Tibial artery (tissue), 4 donors: ENCODE results near the gene FBRSL1.

Experiments used
- DNase-seq, 2 donors: peaks; one replicate each; pipeline ENCODE4 v3.0.0-alpha.2; 2019
- H3K27ac ChIP-seq, 2 donors: fragments of 200-600 bp; sonication (generic) in 1 of 2; 1 replicate in 1 of 2; 2 replicates in 1 of 2; pipeline ENCODE4 v1.5.1; 2018 to 2019; ENCODE audit warnings: mild to moderate bottlenecking in 1 of 2
- H3K27me3 ChIP-seq, 2 donors: fragments of 200-600 bp; sonication (generic) in 1 of 2; one replicate each; pipeline versions ENCODE4 v1.5.1 to v1.6.0; 2016 to 2019
- H3K36me3 ChIP-seq, 3 donors: fragments of 200-600 bp; sonication (generic) in 2 of 3; one replicate each; pipeline ENCODE4 v1.5.1; 2016 to 2019; ENCODE audit warnings: mild to moderate bottlenecking in 2 of 3
- H3K4me1 ChIP-seq, 4 donors: fragments of 200-600 bp; sonication (generic) in 2 of 4; 1 replicate in 3 of 4; 2 replicates in 1 of 4; pipeline ENCODE4 v1.5.1; 2016 to 2019
- H3K4me3 ChIP-seq, 2 donors: fragments of 200-600 bp; sonication (generic) in 1 of 2; 1 replicate in 1 of 2; 2 replicates in 1 of 2; pipeline ENCODE4 v1.5.1; 2018 to 2019; ENCODE audit warnings: mild to moderate bottlenecking in 2 of 2
- H3K9me3 ChIP-seq, 3 donors: fragments of 200-600 bp; sonication (generic) in 1 of 3; one replicate each; pipeline ENCODE4 v1.5.1; 2016 to 2019
- intact Hi-C: fragments of 100-400 bp; cut with DNase I; formaldehyde crosslinking; loops from one replicate; pipeline ENCODE4 v1.15.0; 2023; ENCODE audit warnings: low total_unique reads
- TF ChIP-seq, protein P1 (sequence below), 2 experiments: fragments of 200-600 bp in 1 of 2; fragments of 450-650 bp in 1 of 2; IDR thresholded peaks; one replicate each; pipeline ENCODE4 v1.5.1; 2017 to 2019; ENCODE audit warnings: antibody characterized with exemption in 2 of 2, mild to moderate bottlenecking in 1 of 2, moderate library complexity in 1 of 2

The FBRSL1 gene

DNA sequence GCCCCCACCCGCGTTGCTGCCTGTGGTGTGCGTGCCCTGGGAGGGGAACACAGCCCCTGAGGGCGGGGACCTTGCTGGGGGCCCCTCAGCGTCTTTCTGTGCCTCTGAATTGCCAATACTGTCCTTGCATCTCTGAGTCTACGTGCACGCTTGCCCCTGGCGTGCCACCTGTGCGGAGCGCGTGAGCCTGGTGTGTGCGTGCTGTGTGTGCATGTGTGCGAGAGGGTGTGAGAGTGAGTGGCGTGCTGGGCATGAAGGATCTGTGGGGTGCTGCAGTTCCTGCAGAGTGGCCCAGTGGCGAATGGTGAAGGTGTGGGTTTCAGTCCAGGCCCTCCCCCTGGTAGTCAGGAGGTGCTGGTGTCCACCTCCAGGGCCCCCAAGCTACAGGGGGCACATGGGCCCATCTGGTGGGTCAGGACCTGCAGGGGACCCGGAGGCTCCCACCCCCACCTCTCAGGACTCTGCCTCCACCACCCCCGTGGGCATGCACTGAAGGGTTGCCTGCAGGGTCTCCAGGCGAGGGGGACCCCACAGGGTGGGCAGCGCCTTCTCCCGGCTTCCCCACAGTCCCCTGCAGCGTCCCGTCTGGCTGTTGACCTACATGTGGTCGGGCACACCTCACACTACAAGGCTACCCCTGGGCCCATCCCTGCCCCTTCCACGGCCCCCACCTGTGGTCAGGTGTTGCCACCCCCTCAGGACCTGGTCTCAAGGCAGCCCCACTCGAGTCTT lies 21.0 kb downstream of the FBRSL1 start:
- H3K27me3 ChIP-seq = no peaks in the 10 kb centered on the region
- H3K27ac ChIP-seq = no peak overlapping the region
- H3K4me3 ChIP-seq = no peak overlapping the region
- peaks cover 13 to 67% (median 40%) of the 10 kb centered on the region in 3 donors for H3K36me3 ChIP-seq
- H3K9me3 ChIP-seq = peaks cover 0 to 5% (median 4%) of the 10 kb centered on the region in 3 donors
- TF ChIP-seq, protein P1, sequence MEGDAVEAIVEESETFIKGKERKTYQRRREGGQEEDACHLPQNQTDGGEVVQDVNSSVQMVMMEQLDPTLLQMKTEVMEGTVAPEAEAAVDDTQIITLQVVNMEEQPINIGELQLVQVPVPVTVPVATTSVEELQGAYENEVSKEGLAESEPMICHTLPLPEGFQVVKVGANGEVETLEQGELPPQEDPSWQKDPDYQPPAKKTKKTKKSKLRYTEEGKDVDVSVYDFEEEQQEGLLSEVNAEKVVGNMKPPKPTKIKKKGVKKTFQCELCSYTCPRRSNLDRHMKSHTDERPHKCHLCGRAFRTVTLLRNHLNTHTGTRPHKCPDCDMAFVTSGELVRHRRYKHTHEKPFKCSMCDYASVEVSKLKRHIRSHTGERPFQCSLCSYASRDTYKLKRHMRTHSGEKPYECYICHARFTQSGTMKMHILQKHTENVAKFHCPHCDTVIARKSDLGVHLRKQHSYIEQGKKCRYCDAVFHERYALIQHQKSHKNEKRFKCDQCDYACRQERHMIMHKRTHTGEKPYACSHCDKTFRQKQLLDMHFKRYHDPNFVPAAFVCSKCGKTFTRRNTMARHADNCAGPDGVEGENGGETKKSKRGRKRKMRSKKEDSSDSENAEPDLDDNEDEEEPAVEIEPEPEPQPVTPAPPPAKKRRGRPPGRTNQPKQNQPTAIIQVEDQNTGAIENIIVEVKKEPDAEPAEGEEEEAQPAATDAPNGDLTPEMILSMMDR (IDR thresholded peaks at IDR 0.05) = no peak
- H3K4me1 ChIP-seq = peaks cover 6 to 22% (median 14%) of the 10 kb centered on the region in 4 donors
- no peak for DNase-seq
- intact Hi-C loops = no loop called here

DNA sequence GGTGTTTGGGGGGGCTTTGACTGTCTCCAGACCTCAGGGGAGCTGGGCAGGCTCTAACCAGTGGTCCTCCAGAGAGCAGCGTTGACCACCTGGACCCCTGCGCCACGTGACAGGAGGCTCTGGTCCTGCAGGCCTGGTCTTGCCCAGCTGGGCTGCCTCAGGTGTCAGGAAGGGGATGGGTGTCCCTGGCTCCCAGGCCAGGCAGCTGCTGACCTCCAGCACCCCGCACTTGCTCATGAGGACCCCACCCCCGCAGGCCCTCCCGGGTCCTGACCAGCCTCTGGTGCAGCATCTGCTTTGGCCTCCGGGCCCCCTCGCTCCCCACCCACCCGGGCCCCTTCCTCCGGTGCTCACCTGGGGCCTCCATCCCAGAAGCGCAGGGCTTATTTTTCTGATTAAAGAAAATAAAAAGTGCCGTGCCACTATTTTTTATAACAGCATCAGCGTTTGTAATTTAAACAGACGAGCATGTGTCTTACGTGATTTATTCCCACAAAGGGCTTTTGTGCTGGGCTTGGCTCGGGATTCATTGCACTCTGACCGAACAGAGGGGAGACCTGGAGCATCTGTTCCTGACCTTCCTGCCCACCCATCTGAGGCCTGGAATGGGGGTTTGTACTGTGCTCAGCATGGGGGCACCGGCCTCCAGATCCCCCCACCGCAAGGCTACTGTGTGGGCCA lies 21.7 kb downstream of the FBRSL1 start:
- H3K27me3 ChIP-seq = no peaks in the 10 kb centered on the region
- peaks cover 0 to 10% (median 9%) of the 10 kb centered on the region in 3 donors for H3K9me3 ChIP-seq
- no peak for DNase-seq
- peaks cover under 1 to 15% (median 7%) of the 10 kb centered on the region in 4 donors for H3K4me1 ChIP-seq
- no peak overlapping the region for H3K27ac ChIP-seq
- TF ChIP-seq, protein P1 (IDR thresholded peaks at IDR 0.05) = no peak
- no peak overlapping the region for H3K4me3 ChIP-seq
- intact Hi-C loops = no loop called here
- H3K36me3 ChIP-seq = peaks cover 13 to 67% (median 47%) of the 10 kb centered on the region in 3 donors

DNA sequence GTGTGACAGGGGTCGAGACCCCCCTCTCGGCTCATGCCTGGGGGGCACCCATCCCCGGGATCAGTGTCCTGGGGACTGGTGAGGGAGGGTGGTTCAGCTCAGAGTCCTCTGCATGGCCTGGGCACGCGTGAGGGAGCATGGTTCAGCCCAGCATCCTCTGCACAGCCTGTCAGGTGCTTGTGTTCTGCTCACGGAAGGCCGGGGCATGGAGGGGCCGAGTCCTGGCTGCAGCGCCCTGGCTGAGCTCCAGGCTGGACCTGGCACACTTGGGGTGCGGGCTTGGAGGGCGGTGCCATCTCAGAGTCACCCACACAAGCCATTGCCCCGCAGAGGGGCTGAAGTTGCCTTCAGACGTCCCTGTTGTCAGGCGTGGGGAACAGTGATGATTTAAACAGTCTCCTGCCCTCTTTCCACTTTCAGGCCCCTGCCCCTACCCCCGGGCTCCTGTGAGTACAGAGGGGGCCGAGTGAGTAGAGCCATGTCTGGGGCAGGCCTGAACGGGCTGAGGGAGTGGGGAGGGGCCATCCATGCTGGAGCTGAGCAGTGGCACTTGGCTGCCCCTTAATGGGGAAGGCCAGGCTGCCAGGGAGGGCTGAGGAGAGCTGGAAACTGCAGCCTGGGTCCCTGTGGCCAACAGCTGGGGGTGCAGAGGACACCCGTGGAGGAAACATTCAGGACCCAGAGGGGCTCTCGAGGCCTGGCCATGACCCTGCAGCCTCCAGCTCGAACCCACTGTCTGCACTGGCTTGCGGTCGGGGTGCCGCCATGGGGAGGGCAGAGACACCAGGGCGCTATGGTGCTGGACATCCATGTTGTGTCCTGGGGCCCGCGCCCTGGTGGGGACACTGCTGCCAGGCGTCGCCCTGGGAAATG lies 22.5 kb downstream of the FBRSL1 start:
- no peak for DNase-seq
- Histone ChIP-seq H3K9me3 (peaks cover 0 to 11% (median 9%) of the 10 kb centered on the region in 3 donors), H3K27ac (no peak overlapping the region), H3K27me3 (no peaks in the 10 kb centered on the region), H3K36me3 (peaks cover 13 to 67% (median 55%) of the 10 kb centered on the region in 3 donors), H3K4me3 (no peak overlapping the region), H3K4me1 (peaks cover 0 to 7% (median under 1%) of the 10 kb centered on the region in 4 donors)
- intact Hi-C loops = no loop called here
- TF ChIP-seq, protein P1 (IDR thresholded peaks at IDR 0.05) = no peak

DNA sequence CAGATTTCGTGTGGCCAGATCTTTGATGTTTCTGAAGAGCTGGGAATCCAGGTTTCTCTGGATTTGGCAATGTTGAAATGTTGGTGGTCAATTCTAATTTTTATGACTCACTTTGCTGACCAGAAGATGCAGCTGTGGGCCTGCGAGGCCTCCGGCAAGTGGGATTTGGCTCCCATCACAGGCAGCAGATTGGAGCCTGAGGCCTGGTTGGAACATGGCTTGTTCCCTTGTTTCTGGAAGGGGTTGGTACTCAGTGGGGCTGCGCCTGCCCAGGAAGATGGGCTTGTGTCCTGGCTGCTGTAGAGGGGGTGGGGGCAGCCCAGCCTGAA lies 23.1 kb downstream of the FBRSL1 start:
- no peaks in the 10 kb centered on the region for H3K27me3 ChIP-seq
- H3K27ac ChIP-seq = no peak overlapping the region
- no peak for DNase-seq
- H3K9me3 ChIP-seq = peaks cover 0 to 11% (median 9%) of the 10 kb centered on the region in 3 donors
- intact Hi-C loops = no loop called here
- peaks cover 13 to 69% (median 59%) of the 10 kb centered on the region in 3 donors for H3K36me3 ChIP-seq
- H3K4me3 ChIP-seq = no peak overlapping the region
- H3K4me1 ChIP-seq = peaks cover 0 to 5% (median 0%) of the 10 kb centered on the region in 4 donors
- TF ChIP-seq, protein P1 (IDR thresholded peaks at IDR 0.05) = no peak

DNA sequence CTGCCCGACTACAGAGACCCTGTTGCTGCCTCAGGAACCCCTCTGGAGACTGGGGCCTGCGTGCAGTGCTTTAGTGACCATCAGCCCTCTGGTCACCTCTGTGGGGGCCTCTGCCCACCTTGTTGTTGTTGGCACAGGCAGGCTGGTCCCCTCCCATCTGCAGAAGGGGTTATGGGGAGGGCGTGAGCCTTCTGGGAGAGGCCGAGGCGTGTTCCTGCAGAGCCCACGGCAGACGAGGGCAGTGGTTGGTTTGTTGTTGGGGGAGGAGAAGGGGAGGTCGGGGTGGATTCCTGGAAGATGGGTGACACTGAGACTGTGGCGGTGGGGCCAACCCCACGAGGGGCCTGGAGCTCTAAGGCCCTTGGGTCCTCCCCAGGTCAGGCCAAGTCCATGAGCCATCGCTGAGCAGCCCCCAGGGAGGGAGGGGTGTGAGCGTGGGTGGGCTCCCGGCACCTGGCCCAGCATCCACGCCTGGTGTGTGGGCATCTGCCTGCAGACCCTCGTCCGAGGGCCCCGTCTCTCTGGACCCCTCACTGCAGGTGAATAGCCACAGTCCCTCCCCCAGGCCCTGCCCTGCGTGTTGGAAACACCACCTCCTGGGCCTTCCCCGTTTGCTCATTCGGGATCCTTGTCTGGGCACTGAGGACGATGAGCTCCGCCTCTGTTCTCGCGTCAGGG lies 23.6 kb downstream of the FBRSL1 start:
- Histone ChIP-seq H3K9me3 (peaks cover 0 to 11% (median 9%) of the 10 kb centered on the region in 3 donors), H3K27me3 (no peaks in the 10 kb centered on the region), H3K4me1 (peaks cover 0 to 5% (median 0%) of the 10 kb centered on the region in 4 donors), H3K36me3 (peaks cover 9 to 69% (median 58%) of the 10 kb centered on the region in 3 donors), H3K27ac (no peak overlapping the region), H3K4me3 (no peak overlapping the region)
- TF ChIP-seq, protein P1 (IDR thresholded peaks at IDR 0.05) = no peak
- intact Hi-C loops = no loop called here
- no peak for DNase-seq
